HG03575 (cell line): ENCODE results near the gene FOXA3.
A peak's percentile ranks its signal among the peaks of the same experiment; 100 is the strongest.

Experiments used
- ATAC-seq: cut with Tn5 transposase; IDR thresholded peaks from one replicate; pipeline ENCODE4 v1.9.1; 2021; ENCODE audit not compliant: unreplicated experiment, insufficient number of reproducible peaks, low FRiP score; ENCODE audit errors: extremely low read depth

Gene FOXA3

GRCh38 chr19:45826934-45827333 is 37.2 kb upstream of the FOXA3 start:
- ATAC-seq, result no peak

DNA sequence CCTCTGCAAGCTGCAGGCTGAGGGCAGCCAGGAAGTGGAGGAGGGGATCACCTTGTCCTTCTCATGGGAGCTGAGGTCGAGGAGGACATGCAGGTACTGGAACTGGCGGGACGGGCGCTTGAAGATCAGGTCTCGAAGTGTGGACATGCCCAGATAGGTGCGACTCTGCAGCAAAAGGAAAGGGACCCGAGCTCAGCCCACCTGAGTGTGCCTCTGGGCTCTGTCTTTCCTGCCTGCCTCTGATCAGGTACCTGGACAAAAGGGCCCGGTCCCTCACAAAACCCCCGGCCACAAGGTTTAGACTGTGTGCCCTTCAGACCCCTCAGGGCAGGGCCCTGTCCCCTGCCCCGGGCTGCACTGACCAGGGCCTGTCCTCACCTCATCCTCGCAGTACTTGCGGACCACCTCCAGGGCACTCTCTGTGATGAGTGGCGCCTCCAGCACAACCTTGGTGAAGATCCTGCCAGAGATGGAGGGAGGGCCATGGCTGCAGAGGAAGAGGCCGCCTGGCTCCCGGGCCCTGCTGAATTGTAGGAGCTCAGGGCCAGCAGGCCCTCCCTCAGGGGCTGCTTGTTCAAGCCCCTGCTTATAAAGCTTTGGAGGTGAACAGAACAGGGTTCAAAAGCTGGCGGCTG is 36.5 kb upstream of the FOXA3 start:
- no peak for ATAC-seq

- ATAC-seq, result no peak
Measured at GRCh38 chr19:45828523-45828922, 35.6 kb upstream of the FOXA3 start.

DNA sequence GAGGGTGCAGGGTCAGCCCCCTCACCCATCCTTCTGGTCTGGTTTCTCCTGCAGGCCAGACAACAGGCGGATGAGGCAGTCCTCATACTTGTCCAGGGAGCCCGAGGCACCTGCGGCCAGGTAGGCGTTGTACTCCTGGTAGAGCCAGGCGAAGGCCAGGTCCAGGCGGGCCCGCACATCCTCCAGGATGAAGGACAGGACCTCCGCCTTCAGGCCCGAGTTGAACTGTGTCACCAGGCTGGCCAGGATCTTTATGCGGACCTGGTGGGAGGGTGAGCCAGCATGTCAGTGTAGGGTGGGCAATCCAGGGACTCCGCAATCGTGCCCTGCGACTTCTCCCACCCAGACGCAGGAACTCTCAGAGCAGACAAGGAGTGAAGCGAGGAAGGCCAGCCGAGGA is 35.2 kb upstream of the FOXA3 start:
- no peak for ATAC-seq

DNA sequence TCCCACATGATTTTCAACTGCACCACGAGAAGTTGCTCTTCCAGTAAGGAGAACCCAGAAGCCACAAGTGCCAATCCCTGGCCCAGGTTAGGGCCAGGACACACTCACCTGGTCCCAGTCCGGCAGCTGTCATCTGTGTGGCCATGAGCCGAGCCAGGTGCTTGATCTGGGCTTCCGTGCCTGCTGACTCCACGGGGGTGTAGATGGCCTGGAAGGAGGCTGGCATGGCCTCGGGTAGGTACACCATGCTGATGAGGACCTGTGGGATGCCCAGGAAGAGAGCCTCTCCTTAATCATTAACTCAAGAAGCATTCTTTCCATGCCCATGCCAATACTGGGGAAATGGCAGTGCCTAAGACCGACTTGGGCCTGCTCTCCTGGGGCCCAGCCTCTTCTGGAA is 29.2 kb upstream of the FOXA3 start:
- no peak for ATAC-seq

DNA sequence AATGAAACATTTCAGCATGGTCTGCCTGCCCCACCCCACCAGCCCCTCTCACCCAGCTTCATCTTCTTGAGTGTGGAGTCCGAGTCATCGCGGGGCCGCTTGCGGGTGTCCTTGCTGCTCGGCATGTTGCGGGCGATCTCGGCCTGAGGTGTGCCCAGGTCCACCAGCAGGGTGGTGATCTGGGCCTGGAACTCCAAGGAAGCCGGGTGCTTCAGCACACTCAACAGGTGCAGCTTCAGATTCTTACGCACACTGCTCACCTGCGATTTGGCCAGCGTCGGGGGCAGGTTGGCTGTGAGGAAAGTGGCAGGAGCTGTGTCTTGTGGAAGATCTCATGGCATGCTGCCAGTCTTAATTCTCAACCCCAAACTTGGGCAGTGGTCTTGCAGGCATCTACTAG is 21.9 kb upstream of the FOXA3 start:
- no peak for ATAC-seq

- no peak for ATAC-seq
Measured at GRCh38 chr19:45847663-45848062, 16.5 kb upstream of the FOXA3 start.

GRCh38 chr19:45848922-45849321 is 15.2 kb upstream of the FOXA3 start:
- ATAC-seq, result no peak

DNA sequence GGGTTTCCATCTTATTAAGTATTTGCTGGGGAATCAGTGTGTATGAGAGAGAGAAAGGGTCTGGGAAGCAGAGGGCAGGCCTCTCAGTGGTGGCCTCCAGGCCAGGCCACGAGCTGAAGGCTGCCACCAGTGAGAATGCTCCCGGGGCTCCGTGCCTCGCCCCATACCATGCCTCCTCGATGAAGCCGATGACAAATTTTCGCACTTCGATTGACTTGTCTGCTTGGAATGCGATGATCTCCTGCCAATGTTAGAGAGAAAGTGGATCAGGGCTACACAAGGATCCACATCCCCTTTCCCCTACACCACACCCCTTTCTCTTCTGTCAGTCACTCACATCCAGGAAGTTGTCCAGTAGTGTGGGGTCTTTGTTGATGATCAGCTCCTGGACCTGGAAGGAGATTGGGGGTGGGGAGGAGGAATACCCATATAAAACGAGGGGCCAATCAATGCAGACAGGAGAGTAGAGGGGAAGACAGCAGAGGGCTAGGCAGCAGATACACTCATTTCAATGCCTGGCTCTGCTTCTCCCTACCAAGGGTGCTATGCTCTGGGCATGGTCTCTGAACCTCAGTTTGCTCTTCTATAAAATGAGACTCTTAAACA is 11.9 kb upstream of the FOXA3 start:
- ATAC-seq, result no peak

GRCh38 chr19:45852983-45853382 is 11.1 kb upstream of the FOXA3 start:
- ATAC-seq, result no peak

DNA sequence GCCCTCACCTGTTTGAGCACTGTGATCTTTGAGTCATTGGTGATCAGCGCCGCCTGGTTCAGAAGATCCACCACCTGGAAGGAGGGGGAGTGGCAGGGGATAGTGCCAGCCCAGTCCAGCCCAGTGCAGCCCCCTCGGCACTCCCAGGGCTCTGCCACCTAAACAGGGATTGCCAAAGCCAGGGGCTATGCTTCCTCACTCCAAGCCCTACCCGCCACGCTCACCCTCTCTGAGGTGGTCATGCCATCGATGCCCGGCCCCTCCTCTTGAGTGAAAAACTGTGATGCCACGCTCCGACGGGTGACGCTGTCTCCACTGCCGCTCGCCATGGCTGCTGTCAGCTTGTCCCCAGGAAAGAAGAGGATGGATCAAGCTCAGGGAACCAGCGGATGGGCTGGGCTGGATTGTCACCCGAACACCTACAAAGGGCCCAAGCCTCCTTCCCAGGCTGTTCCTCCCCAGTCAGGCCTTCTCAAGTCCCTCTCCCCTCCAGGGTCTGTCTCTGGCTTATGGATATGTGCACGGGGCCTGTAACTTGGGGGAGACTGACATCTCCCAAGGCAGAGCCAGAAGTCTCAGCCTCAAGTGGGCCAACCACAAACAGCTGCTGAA is 9.9 kb upstream of the FOXA3 start:
- no peak for ATAC-seq

- ATAC-seq, result no peak
Measured at GRCh38 chr19:45860359-45861259, 3.5 kb upstream of the FOXA3 start.

DNA sequence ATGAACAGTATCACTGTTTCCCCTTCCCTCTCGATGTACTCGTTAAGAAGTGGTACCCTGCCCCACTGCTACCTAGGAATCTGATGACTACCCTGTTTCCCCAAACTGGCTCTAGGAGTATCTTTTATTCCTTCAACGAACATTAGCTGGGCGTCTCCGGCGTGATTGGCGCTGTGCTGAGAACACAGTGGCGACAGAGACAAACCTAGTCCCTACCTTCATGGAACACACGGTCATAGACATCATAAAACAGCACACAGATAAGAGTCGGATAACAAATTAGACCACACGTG is 1.9 kb upstream of the FOXA3 start:
- no peak for ATAC-seq

DNA sequence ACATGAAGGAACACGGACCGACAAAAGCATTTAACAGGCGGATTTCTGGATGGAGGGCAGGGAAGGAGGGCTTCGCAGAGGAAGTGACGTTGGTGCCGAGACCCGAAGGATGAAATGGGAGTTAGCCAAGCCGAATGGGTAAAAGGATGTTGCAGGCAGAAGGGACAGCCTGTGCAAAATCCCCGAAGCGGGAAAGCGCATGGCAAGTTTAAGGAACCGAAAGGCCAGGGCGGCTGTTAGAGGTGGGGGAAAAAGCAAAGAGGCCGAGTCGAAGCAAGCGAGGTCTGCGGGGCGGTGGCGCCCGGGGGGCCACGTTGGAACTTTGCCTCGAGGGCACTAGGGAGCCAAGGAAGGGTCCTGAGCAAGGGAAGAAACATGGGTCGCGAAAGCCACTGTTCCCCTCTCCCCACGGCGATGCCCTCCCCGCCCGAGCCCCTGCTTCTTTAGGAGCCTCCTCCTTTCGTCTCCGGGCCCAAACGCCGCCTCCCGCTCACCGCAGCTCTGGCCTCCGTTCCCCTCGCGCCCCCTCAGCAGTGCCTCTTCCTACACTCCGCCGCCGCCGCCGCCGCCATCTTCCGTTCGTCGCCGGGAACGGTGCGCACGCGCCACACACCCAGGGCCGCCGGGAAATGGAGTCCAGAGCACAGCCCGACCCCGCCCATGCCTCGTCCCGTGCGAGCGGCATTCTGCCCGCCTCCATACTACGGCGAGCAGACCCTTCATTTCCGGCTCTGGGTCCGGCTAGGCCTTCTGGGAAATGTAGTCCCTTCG is 1.4 kb upstream of the FOXA3 start, which contains the start of gene SYMPK:
Gene SYMPK, minus strand, starts transcription at position 584 of the 771 bp plus-strand sequence. CDS start 8,652 bp downstream, outside the sequence.
- ATAC-seq, result peak; percentile 45

DNA sequence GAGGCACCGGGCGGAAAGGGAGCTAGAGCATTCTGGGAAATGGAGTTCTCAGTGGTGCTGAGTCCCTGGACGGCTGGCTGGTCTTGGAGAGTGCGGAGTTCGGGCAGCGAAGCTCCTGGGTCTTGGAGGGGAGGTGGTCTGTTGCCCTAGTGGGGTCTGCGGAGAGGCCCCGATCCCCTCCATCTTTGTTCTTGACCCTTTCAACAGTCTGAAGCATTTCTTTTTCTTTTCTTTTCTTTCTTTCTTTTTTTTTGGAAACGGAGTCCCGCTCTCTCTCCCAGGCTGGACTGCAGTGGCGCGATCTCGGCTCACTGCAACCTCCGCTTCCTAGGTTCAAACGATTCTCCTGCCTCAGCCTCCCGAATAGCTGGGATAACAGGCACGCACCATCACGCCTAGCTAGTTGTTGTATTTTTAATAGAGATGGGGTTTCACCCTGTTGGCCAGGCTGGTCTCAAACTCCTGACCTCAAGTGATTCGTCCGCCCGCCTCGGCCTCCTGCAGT is 739 bp upstream of the FOXA3 start:
- ATAC-seq, result no peak

DNA sequence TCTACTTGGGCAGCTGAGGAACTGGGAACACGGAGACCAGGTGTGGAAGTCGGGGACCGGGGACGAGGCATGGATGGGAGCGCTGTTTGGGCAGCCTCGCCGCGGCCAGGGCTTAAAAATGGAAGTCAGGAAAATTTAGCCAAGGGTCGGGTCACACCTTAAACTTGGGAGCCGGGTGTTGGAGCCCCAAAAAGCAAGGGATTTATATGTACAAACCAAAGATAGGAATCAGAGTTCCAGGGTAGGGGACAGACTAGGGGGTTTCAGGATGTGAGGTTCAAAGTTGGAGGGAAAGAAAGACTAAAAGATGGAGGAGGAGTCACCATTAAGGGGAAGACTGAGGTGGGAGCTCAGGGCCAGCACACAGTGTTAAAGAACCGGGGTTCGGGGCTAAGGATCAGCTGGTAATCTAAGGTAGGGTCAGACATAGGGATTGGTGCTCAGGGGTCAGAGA is 530 bp downstream of the FOXA3 start:
- no peak for ATAC-seq

- no peak for ATAC-seq
Measured at GRCh38 chr19:45865269-45865948, 1.3 kb downstream of the FOXA3 start.

GRCh38 chr19:45866400-45867176 is 2.5 kb downstream of the FOXA3 start:
- no peak for ATAC-seq
